PFSK-1 (cell line): ENCODE data around the gene ZCWPW1.

Experiments used
- POLR2AphosphoS5 ChIP-seq: IDR thresholded peaks from 2 replicates; pipeline ENCODE4 v1.6.1; 2012; ENCODE audit warnings: low read depth, mild to moderate bottlenecking, control low read depth, low read length, moderate library complexity
- REST ChIP-seq, 2 experiments: IDR thresholded peaks; 2 replicates each; pipeline versions ENCODE4 v1.6.1 to v1.8.0; 2011 to 2012; ENCODE audit warnings: low read depth in 2 of 2, low read length in 2 of 2, control low read depth in 1 of 2, inconsistent platforms in 1 of 2, mild to moderate bottlenecking in 1 of 2, moderate library complexity in 1 of 2; ENCODE audit not compliant: insufficient read depth in 1 of 2
- SIN3A ChIP-seq: IDR thresholded peaks from 2 replicates; pipeline ENCODE4 v1.6.1; 2012; ENCODE audit warnings: mild to moderate bottlenecking, low read length, moderate library complexity, borderline replicate concordance; ENCODE audit not compliant: insufficient read depth
- TAF1 ChIP-seq: IDR thresholded peaks from 2 replicates; pipeline ENCODE4 v1.6.1; 2012; ENCODE audit warnings: low read length, control low read depth, borderline replicate concordance; ENCODE audit not compliant: insufficient read depth

- TF ChIP-seq SIN3A (no peak), TAF1 (no peak), POLR2AphosphoS5 (peak; percentile 61), REST (IDR thresholded peaks at IDR 0.05; ENCODE audit: insufficient read depth in 1 of 2, low read depth in 2 of 2, low read length in 2 of 2) (no peak)
Measured at GRCh38 chr7:100367251-100367620, 61.3 kb downstream of the ZCWPW1 start.
